ENCODE measurements around the gene RIPOR2. TPM values are rescaled to one million over a fixed set of nuclear protein-coding genes. Genes with fewer than 3 reads are reported as not detected.
"Not testable (repeated sequence)": the region's sequence is repeated elsewhere in the genome, so short reads cannot be mapped to it uniquely, and the experiment has no call there.

RIPOR2 gene
- total RNA-seq, 1 donor from 2014 or later: not detected

GRCh38 chr6:24951811-24952299 lies 16.1 kb upstream of the RIPOR2 start:
- DNase-seq (ENCODE audit: low read depth, low spot score): no peak

GRCh38 chr6:24950218-24950941 lies 14.6 kb upstream of the RIPOR2 start:
- DNase-seq (ENCODE audit: low read depth, low spot score): no peak

GRCh38 chr6:24949020-24949569 lies 13.3 kb upstream of the RIPOR2 start:
- DNase-seq (ENCODE audit: low read depth, low spot score): no peak

GRCh38 chr6:24948261-24948660 lies 12.5 kb upstream of the RIPOR2 start:
- DNase-seq (ENCODE audit: low read depth, low spot score): not testable (repeated sequence)

- DNase-seq (ENCODE audit: low read depth, low spot score): no peak
These were observed 11.9 kb upstream of the RIPOR2 start for GRCh38 chr6:24947636-24948035.

- no peak for DNase-seq (ENCODE audit: low read depth, low spot score)
These were observed 9.3 kb upstream of the RIPOR2 start for GRCh38 chr6:24945054-24945453.

GRCh38 chr6:24943774-24944173 lies 8.0 kb upstream of the RIPOR2 start:
- no peak for DNase-seq (ENCODE audit: low read depth, low spot score)

- DNase-seq (ENCODE audit: low read depth, low spot score): no peak
These were observed 4.7 kb upstream of the RIPOR2 start for GRCh38 chr6:24940311-24940917.

GRCh38 chr6:24936641-24937317 lies 1.0 kb upstream of the RIPOR2 start:
- no peak for DNase-seq (ENCODE audit: low read depth, low spot score)

GRCh38 chr6:24933868-24934401 lies 1.8 kb downstream of the RIPOR2 start:
- no peak for DNase-seq (ENCODE audit: low read depth, low spot score)

- DNase-seq (ENCODE audit: low read depth, low spot score): no peak
These were observed 2.5 kb downstream of the RIPOR2 start for GRCh38 chr6:24933266-24933665.

- DNase-seq (ENCODE audit: low read depth, low spot score): no peak
These were observed 2.9 kb downstream of the RIPOR2 start for GRCh38 chr6:24932832-24933231.

- DNase-seq (ENCODE audit: low read depth, low spot score): no peak
These were observed 3.8 kb downstream of the RIPOR2 start for GRCh38 chr6:24931718-24932691.

GRCh38 chr6:24931296-24931695 lies 4.5 kb downstream of the RIPOR2 start:
- no peak for DNase-seq (ENCODE audit: low read depth, low spot score)

- no peak for DNase-seq (ENCODE audit: low read depth, low spot score)
These were observed 5.3 kb downstream of the RIPOR2 start for GRCh38 chr6:24930431-24930871.

- no peak for DNase-seq (ENCODE audit: low read depth, low spot score)
These were observed 6.5 kb downstream of the RIPOR2 start for GRCh38 chr6:24929242-24929641.

- DNase-seq (ENCODE audit: low read depth, low spot score): no peak
These were observed 7.6 kb downstream of the RIPOR2 start for GRCh38 chr6:24927985-24928745.

GRCh38 chr6:24927277-24927955 lies 8.3 kb downstream of the RIPOR2 start:
- no peak for DNase-seq (ENCODE audit: low read depth, low spot score)

- not testable (repeated sequence) for DNase-seq (ENCODE audit: low read depth, low spot score)
These were observed 9.1 kb downstream of the RIPOR2 start for GRCh38 chr6:24926647-24927046.
